Lower lobe of right lung (tissue), 2 donors: ENCODE measurements around the gene MMAB. TPM values are rescaled to one million over a fixed set of nuclear protein-coding genes. Genes with fewer than 3 reads are reported as not detected.

Experiments used
- ATAC-seq, 2 donors: fragments of 200-7000 bp; cut with Tn5 transposase; one replicate each; pipeline ENCODE4 v1.9.1; 2020 to 2022; ENCODE audit warnings: mild to moderate bottlenecking in 2 of 2, moderate library complexity in 2 of 2
- DNase-seq: peaks from one replicate; pipeline ENCODE4 v3.0.0-alpha.2; 2020
- H3K27ac ChIP-seq: fragments of 200-600 bp; one replicate; pipeline ENCODE4 v1.8.0; 2022
- H3K27me3 ChIP-seq: fragments of 200-600 bp; one replicate; pipeline ENCODE4 v1.8.0; 2022; ENCODE audit warnings: low read depth
- H3K36me3 ChIP-seq: fragments of 200-600 bp; one replicate; pipeline ENCODE4 v1.8.0; 2022; ENCODE audit warnings: mild to moderate bottlenecking
- H3K4me1 ChIP-seq: fragments of 200-600 bp; one replicate; pipeline ENCODE4 v1.8.0; 2022
- H3K4me3 ChIP-seq: fragments of 200-600 bp; one replicate; pipeline ENCODE4 v1.8.0; 2022; ENCODE audit warnings: mild to moderate bottlenecking
- H3K9me3 ChIP-seq: fragments of 200-600 bp; one replicate; pipeline ENCODE4 v1.8.0; 2022
- intact Hi-C: fragments of 100-400 bp; cut with DNase I; formaldehyde crosslinking; loops from one replicate; pipeline ENCODE4 v1.11.0; 2022
- total RNA-seq: library from RNA; stranded (reverse); fragmentation: NEBNext Ultra II Directional; extraction: Animal tissue kit (Norgen Biotek cat#: 25700); gene quantifications from one replicate; pipeline ENCODE4 v1.2.1, GENCODE V29; 2021
- TF ChIP-seq, protein P1 (sequence below): fragments of 200-600 bp; IDR thresholded peaks from one replicate; pipeline ENCODE4 v1.8.0; 2022; ENCODE audit warnings: antibody characterized with exemption, mild to moderate bottlenecking
- donor health status: DM: no; HTN: yes; CAD: no; lungs with severe emphysema.

MMAB gene
- total RNA-seq, 1 donor from 2014 or later: 55.0 TPM

DNA sequence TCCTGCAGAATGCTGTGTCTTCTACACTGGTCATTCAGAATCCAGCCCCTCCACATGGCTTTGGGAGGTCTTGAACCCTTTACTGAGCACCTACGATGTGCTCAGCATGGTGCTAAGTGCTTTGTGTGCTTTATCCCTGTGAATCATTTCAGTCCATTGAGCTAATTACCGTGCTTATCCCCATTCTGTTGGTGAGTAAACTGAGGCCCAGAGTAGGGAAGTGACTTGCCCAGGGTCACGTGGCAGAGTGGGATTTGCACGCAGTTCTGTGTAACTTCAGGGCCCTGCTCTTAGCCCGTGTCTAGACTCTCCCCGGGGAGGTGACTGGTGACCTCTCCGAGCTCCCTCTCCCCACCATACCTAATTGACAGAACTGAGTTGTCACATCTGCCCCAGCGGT lies 27.7 kb upstream of the MMAB start:
- Histone ChIP-seq H3K4me1 (peaks cover 5% of the 10 kb centered on the region), H3K27me3 (peaks cover 5% of the 10 kb centered on the region), H3K27ac (no peak overlapping the region), H3K9me3 (no peaks in the 10 kb centered on the region), H3K4me3 (no peak overlapping the region), H3K36me3 (peaks cover 8% of the 10 kb centered on the region)
- TF ChIP-seq, protein P1, sequence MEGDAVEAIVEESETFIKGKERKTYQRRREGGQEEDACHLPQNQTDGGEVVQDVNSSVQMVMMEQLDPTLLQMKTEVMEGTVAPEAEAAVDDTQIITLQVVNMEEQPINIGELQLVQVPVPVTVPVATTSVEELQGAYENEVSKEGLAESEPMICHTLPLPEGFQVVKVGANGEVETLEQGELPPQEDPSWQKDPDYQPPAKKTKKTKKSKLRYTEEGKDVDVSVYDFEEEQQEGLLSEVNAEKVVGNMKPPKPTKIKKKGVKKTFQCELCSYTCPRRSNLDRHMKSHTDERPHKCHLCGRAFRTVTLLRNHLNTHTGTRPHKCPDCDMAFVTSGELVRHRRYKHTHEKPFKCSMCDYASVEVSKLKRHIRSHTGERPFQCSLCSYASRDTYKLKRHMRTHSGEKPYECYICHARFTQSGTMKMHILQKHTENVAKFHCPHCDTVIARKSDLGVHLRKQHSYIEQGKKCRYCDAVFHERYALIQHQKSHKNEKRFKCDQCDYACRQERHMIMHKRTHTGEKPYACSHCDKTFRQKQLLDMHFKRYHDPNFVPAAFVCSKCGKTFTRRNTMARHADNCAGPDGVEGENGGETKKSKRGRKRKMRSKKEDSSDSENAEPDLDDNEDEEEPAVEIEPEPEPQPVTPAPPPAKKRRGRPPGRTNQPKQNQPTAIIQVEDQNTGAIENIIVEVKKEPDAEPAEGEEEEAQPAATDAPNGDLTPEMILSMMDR: no peak
- DNase-seq (no peak), ATAC-seq (no peak)
- intact Hi-C loops: no loop called here

DNA sequence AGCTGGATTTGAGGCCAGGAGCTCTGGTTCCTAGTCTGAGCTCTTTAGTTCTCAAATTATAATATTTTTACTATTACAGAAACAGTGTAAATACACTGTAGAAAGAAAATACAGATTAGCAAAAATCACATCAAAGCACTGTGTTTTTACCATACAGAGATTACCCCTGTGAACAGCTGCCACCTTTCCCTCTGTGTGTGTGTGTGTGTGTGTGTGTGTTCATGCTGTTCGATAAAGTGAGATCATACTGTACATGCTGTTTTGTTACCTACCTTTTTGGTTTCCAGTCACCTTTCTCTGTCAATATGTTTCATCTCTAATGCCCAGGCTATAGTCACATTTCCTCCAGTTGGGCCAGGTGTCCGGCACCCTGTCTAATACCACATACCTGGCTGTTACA lies 27.2 kb upstream of the MMAB start:
- ATAC-seq (no peak), DNase-seq (no peak)
- TF ChIP-seq, protein P1: no peak
- H3K36me3 ChIP-seq: peaks cover 10% of the 10 kb centered on the region
- no peak overlapping the region for H3K4me3 ChIP-seq
- peaks cover 7% of the 10 kb centered on the region for H3K4me1 ChIP-seq
- H3K9me3 ChIP-seq: no peaks in the 10 kb centered on the region
- H3K27ac ChIP-seq: no peak overlapping the region
- H3K27me3 ChIP-seq: peaks cover 5% of the 10 kb centered on the region
- intact Hi-C loops: no loop called here

DNA sequence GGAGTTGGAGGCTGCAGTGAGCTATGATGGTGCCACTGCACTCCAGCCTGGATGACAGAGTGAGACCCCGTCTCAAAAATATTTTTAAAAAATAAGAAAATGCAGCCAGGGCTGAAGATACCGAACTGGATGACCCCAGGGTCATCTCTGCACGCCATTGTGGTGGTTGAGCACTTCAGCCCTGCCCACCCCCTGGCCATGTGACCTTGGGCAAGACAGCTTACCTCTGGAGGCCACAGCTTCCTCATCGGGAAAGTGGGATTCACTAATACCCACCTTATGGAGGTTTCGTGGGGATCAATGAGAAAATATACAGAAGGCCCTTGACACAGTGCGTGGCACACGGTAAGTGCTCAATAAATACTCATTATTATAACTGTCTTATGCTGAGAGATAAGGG lies 25.8 kb upstream of the MMAB start:
- no peak overlapping the region for H3K27ac ChIP-seq
- peaks cover 9% of the 10 kb centered on the region for H3K4me1 ChIP-seq
- DNase-seq (no peak), ATAC-seq (no peak)
- intact Hi-C loops: no loop called here
- peaks cover 20% of the 10 kb centered on the region for H3K36me3 ChIP-seq
- H3K27me3 ChIP-seq: peaks cover 3% of the 10 kb centered on the region
- TF ChIP-seq, protein P1: no peak
- H3K9me3 ChIP-seq: no peaks in the 10 kb centered on the region
- H3K4me3 ChIP-seq: no peak overlapping the region

DNA sequence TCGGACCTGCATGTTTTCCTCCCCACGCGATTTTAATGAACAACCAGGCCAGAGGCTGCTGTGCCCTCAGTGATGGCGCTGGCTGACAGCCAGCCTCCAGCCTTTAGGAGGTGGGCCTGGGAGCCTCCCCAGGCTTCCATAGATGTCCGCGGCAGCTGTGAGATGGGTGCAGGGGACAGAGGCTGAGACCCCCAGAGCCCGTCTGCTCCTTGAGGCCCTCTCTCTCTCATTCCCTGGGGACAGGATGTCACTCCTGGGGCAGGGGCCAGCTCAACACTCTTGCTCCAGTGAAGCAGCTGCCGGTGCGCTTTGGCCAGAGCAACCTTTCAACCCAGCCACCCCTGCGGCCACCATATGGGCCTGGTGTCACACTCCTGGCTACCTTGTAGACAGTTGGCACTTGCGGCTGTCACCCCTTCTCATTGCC lies 25.1 kb upstream of the MMAB start:
- TF ChIP-seq, protein P1: no peak
- Histone ChIP-seq H3K4me1 (peaks cover 9% of the 10 kb centered on the region), H3K27ac (no peak overlapping the region), H3K36me3 (peaks cover 20% of the 10 kb centered on the region), H3K9me3 (no peaks in the 10 kb centered on the region), H3K4me3 (no peak overlapping the region), H3K27me3 (no peaks in the 10 kb centered on the region)
- ATAC-seq (no peak), DNase-seq (no peak)
- intact Hi-C loops: no loop called here

DNA sequence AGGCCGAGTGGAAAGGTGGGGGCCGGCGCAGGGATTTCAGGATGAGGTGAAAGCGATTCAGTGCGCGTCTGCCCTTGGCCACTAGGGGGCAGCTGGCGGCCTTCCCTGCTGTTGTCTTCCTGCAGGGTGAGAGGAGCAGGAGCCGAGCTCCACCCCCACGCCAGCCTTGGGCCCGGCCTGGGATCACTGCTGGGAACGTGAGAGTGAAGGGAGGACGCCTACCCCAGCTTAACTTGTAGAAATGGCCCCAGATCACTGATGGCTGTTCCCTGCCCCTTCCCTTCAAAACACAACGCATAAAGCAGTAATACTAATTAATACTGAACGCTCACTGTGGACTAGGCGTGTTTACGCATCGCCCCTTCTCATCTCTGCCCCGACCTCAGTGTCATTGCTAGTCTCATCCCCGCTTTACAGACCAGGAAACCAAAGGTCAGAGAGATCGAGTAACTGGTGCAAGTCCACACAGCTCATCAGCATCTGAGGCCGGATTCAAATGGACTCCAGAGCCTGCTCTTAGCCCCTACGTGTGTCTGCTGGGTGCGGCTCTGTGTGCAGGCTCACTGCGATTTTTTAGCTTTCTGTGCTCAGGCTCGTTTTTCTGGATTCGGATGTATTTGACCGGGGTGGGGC lies 24.6 kb upstream of the MMAB start:
- Histone ChIP-seq H3K4me1 (peaks cover 9% of the 10 kb centered on the region), H3K27ac (no peak overlapping the region), H3K4me3 (no peak overlapping the region), H3K27me3 (no peaks in the 10 kb centered on the region), H3K36me3 (peaks cover 24% of the 10 kb centered on the region), H3K9me3 (no peaks in the 10 kb centered on the region)
- DNase-seq: peak; percentile 87
- TF ChIP-seq, protein P1: peak; percentile 96
- intact Hi-C loops: no loop called here
- ATAC-seq: peak; percentile 91 to 93
